HG03045 (cell line): ENCODE results near the gene RBM6.
"Not testable (repeated sequence)": the region's sequence is repeated elsewhere in the genome, so short reads cannot be mapped to it uniquely, and the experiment has no call there.

Source experiments
- ATAC-seq: cut with Tn5 transposase; IDR thresholded peaks from one replicate; pipeline ENCODE4 v1.9.1; 2021; ENCODE audit warnings: mild to moderate bottlenecking, moderate library complexity; ENCODE audit not compliant: unreplicated experiment

The RBM6 gene

GRCh38 chr3:49976942-49977341, 37.0 kb downstream of the RBM6 start:
- ATAC-seq, result no peak

GRCh38 chr3:49984394-49984793, 44.4 kb downstream of the RBM6 start:
- ATAC-seq, result no peak

DNA sequence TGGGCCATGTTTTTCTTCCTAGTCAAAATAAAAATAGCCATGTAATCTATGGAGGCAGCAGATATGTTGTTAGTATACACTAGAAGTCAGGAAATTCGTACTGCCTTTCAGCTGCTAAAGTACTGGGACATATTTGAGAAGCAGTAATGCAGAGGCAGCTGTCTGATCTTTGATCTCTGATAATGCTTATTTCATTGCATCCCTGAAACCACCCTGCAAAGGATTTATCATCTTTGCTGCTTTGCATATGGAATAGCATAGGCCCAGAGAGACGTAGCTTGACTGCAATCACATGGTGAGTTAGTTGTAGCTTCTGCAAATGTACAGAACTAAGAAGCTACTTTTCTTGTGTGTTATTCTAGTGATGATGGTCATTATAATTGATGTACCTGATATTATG, 52.4 kb downstream of the RBM6 start:
- no peak for ATAC-seq

GRCh38 chr3:49994476-49994875, 54.5 kb downstream of the RBM6 start:
- ATAC-seq, result no peak

GRCh38 chr3:49996016-49996415, 56.1 kb downstream of the RBM6 start:
- ATAC-seq, result no peak

- no peak for ATAC-seq
These were observed 57.9 kb downstream of the RBM6 start for GRCh38 chr3:49997862-49998261.

DNA sequence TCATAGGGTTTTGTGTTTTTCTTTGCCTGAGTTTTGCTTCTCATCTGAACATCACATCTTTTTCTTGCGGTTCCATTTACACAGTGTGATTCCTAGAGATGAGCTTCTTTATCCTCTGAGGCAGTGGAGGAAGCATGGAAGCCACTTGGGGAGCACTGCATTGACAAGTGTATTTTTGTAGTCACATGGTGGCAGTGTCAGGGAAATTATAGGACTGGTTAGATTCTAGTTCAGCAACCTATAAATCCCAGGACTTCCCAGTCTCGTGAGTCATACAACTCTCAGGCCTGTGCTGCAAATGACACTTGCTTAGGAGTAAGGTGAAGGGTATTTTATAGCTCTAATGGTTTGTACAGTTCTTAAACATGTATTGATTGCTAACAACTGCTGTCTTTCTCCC, 58.4 kb downstream of the RBM6 start:
- ATAC-seq, result no peak

GRCh38 chr3:50001511-50001910, 61.6 kb downstream of the RBM6 start:
- ATAC-seq, result no peak

- no peak for ATAC-seq
These were observed 63.3 kb downstream of the RBM6 start for GRCh38 chr3:50003216-50003615.

- ATAC-seq, result no peak
These were observed 63.9 kb downstream of the RBM6 start for GRCh38 chr3:50003824-50004223.

- ATAC-seq, result no peak
These were observed 69.0 kb downstream of the RBM6 start for GRCh38 chr3:50008931-50009330.

- ATAC-seq, result no peak
These were observed 71.0 kb downstream of the RBM6 start for GRCh38 chr3:50010959-50011358.

GRCh38 chr3:50015918-50016317, 76.0 kb downstream of the RBM6 start:
- no peak for ATAC-seq

DNA sequence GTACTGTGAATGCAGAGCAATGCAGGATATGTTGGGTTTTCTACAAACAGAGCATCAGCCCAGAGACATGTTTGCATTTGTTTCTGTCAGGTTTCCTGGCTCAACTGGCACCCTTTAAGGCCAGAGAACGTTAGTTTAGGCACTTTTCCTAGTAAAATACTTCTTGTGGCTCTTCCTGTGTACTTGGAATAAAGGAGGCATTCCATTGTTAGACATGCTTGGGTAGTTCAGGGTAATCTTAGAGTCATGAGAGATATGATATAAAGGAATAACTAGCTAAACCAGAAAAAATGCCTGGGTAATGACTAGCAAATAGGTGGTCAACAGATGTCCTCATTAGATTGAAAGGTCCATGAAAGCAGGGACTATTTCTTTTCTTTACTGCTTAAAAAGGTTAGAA, 88.4 kb downstream of the RBM6 start:
- ATAC-seq, result no peak

GRCh38 chr3:50031201-50031600, 91.3 kb downstream of the RBM6 start:
- not testable (repeated sequence) for ATAC-seq

DNA sequence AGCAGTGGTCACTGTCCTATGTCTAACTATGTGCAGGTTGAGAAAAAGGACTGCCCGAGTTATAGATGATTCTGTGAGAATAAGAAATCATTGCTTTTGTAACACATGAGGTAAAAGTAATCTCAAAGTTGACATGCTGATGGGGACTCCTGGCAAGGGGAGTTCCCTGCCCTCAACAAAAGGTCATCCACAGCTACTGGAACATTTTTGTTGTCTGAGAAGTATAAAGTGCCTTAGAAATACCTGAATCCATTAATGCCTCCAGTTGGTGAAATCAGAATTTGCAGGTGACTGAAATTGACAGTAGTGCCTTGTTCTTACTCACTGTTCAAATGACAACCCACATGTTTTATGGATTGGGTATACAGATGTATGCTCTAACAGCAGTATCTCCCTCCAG, 105.0 kb downstream of the RBM6 start:
- ATAC-seq, result no peak

- no peak for ATAC-seq
These were observed 107.5 kb downstream of the RBM6 start for GRCh38 chr3:50047426-50047825.

- ATAC-seq, result no peak
These were observed 110.4 kb downstream of the RBM6 start for GRCh38 chr3:50050361-50050760.

- no peak for ATAC-seq
These were observed 117.8 kb downstream of the RBM6 start for GRCh38 chr3:50057756-50058155.

- ATAC-seq, result no peak
These were observed 128.2 kb downstream of the RBM6 start for GRCh38 chr3:50068134-50068533.

- no peak for ATAC-seq
These were observed 138.1 kb downstream of the RBM6 start for GRCh38 chr3:50078091-50078490.

DNA sequence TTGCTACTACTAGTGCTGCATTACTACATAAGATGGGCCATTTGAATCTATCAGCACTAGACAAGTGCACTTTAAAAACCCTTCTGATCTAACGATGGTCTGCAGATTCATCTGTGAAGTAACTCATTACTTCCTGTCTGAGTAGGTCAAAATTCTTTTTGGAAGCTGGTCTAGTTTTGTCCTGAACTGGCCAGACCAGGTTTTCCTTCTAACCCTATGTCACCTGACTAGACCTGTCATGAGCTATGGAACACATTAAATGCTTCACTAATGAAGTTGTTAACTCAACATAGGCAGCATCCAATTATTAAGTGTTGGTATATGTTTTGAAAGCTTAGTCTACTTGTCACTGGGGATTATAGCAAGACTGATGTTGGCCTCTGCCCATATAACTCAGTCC, 138.7 kb downstream of the RBM6 start:
- ATAC-seq, result no peak

- not testable (repeated sequence) for ATAC-seq
These were observed 145.0 kb downstream of the RBM6 start for GRCh38 chr3:50084951-50085350.
